ENCODE results near the gene FADS2.

DNA sequence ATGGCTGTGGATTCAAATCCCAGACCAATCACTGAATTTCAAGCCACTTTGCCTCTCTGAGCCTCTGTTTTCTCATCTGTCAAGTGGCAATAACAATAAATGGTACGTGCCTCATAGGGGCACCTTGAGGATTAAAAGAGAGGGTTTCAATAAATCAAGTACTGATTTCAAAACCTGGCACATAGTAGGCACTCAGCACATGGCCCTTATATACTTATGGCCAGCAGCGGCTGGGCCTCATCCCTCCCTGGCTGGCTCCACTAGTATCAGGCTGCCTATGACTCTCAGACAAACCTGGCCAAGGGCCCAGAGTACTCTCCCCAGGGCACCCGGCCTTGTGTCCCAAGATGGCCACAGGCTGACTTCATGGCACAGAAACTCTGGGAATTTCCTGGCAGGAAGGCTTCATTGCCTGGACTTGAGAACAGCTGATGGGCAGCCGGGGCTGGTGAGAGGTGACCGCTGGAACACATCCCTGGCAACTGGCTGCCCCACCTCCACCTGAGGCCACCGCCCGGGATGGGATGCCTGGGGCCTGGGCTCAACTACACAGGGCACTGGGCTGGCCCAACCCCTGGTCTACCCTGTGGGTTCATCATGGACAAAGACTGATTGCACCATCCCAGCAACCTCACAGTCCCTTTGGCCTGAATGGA, 59.9 kb downstream of the FADS2 start:
- TF ChIP-seq, protein P1, sequence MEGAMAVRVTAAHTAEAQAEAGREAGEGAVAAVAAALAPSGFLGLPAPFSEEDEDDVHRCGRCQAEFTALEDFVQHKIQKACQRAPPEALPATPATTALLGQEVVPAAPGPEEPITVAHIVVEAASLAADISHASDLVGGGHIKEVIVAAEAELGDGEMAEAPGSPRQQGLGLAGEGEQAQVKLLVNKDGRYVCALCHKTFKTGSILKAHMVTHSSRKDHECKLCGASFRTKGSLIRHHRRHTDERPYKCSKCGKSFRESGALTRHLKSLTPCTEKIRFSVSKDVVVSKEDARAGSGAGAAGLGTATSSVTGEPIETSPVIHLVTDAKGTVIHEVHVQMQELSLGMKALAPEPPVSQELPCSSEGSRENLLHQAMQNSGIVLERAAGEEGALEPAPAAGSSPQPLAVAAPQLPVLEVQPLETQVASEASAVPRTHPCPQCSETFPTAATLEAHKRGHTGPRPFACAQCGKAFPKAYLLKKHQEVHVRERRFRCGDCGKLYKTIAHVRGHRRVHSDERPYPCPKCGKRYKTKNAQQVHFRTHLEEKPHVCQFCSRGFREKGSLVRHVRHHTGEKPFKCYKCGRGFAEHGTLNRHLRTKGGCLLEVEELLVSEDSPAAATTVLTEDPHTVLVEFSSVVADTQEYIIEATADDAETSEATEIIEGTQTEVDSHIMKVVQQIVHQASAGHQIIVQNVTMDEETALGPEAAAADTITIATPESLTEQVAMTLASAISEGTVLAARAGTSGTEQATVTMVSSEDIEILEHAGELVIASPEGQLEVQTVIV (CRISPR knock-in tag; IDR thresholded peaks at IDR 0.05; ENCODE audit: borderline replicate concordance): no peak
- TF ChIP-seq ZNF589 (CRISPR knock-in tag; IDR thresholded peaks at IDR 0.05; ENCODE audit: low read depth) (no peak), ZNF695 (CRISPR knock-in tag; IDR thresholded peaks at IDR 0.05) (no peak), ZNF785 (CRISPR knock-in tag; IDR thresholded peaks at IDR 0.05) (no peak), RNF2 (IDR thresholded peaks at IDR 0.05) (no peak), ZNF274 (IDR thresholded peaks at IDR 0.05; ENCODE audit: borderline replicate concordance, low read depth, low read length) (no peak), FOXM1 (IDR thresholded peaks at IDR 0.05; ENCODE audit: low read depth) (no peak), FOXM1 (CRISPR knock-in tag; IDR thresholded peaks at IDR 0.05; ENCODE audit: low read depth) (no peak)
- TF ChIP-seq, protein P2, sequence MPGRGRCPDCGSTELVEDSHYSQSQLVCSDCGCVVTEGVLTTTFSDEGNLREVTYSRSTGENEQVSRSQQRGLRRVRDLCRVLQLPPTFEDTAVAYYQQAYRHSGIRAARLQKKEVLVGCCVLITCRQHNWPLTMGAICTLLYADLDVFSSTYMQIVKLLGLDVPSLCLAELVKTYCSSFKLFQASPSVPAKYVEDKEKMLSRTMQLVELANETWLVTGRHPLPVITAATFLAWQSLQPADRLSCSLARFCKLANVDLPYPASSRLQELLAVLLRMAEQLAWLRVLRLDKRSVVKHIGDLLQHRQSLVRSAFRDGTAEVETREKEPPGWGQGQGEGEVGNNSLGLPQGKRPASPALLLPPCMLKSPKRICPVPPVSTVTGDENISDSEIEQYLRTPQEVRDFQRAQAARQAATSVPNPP (IDR thresholded peaks at IDR 0.05; ENCODE audit: borderline replicate concordance, insufficient read depth, insufficient read length): no peak
- TF ChIP-seq, protein P3, sequence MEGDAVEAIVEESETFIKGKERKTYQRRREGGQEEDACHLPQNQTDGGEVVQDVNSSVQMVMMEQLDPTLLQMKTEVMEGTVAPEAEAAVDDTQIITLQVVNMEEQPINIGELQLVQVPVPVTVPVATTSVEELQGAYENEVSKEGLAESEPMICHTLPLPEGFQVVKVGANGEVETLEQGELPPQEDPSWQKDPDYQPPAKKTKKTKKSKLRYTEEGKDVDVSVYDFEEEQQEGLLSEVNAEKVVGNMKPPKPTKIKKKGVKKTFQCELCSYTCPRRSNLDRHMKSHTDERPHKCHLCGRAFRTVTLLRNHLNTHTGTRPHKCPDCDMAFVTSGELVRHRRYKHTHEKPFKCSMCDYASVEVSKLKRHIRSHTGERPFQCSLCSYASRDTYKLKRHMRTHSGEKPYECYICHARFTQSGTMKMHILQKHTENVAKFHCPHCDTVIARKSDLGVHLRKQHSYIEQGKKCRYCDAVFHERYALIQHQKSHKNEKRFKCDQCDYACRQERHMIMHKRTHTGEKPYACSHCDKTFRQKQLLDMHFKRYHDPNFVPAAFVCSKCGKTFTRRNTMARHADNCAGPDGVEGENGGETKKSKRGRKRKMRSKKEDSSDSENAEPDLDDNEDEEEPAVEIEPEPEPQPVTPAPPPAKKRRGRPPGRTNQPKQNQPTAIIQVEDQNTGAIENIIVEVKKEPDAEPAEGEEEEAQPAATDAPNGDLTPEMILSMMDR (IDR thresholded peaks at IDR 0.05 in 2 of 3, conservative IDR thresholded peaks at IDR 0.05 in 1 of 3; ENCODE audit: insufficient read depth in 2 of 3, low read depth in 1 of 3, low read length in 3 of 3): no peak
- TF ChIP-seq, protein P4, sequence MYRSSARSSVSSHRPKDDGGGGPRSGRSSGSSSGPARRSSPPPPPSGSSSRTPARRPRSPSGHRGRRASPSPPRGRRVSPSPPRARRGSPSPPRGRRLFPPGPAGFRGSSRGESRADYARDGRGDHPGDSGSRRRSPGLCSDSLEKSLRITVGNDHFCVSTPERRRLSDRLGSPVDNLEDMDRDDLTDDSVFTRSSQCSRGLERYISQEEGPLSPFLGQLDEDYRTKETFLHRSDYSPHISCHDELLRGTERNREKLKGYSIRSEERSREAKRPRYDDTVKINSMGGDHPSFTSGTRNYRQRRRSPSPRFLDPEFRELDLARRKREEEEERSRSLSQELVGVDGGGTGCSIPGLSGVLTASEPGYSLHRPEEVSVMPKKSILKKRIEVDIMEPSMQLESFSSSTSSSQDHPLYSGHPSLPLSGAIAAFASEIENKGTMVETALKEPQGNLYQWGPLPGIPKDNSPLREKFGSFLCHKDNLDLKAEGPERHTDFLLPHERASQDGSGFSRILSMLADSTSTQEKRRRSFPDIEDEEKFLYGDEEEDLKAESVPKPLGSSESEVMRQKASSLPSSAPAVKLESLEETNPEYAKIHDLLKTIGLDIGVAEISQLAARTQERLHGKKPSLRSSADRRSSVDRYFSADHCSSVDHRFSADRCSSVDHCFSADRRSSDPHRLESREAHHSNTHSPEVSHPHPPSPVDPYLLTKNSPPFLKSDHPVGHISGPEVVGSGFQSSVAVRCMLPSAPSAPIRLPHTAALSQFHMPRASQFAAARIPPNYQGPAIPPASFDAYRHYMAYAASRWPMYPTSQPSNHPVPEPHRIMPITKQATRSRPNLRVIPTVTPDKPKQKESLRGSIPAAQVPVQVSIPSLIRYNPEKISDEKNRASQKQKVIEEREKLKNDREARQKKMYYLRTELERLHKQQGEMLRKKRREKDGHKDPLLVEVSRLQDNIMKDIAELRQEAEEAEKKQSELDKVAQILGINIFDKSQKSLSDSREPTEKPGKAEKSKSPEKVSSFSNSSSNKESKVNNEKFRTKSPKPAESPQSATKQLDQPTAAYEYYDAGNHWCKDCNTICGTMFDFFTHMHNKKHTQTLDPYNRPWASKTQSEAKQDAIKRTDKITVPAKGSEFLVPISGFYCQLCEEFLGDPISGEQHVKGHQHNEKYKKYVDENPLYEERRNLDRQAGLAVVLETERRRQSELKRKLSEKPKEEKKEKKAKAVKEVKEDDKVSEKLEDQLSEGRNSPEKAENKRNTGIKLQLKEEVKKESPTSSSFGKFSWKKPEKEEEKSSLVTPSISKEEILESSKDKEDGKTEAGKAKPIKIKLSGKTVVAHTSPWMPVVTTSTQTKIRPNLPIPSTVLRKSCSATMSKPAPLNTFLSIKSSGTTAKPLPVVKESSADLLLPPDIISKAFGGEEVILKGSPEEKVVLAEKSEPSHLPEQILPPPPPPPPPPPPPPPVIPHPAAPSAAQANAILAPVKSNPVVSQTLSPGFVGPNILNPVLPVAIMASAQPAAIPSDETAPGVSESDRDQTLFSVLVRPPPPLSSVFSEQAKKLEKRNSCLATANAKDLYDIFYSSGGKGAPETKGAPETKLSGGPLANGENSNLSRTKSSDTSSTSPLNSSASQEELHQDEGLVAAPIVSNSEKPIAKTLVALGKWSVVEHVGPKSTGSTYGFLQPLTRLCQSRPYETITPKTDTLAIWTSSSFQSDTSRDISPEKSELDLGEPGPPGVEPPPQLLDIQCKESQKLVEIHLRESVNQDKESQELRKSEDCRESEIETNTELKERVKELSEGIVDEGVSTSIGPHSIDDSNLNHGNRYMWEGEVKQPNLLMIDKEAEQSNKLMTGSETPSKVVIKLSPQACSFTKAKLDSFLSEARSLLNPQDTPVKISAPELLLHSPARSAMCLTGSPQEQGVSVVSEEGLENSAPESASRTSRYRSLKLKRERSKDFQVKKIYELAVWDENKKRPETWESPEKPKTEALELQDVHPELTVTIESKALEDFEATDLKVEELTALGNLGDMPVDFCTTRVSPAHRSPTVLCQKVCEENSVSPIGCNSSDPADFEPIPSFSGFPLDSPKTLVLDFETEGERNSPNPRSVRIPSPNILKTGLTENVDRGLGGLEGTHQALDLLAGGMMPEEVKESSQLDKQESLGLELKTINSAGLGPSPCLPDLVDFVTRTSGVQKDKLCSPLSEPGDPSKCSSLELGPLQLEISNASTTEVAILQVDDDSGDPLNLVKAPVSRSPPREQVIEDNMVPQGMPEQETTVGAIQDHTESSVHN (IDR thresholded peaks at IDR 0.05; ENCODE audit: borderline replicate concordance in 1 of 2, low read depth in 1 of 2): no peak
